Stimulated activated CD8-positive, alpha-beta memory T cell treated with anti-CD3 and anti-CD28 coated beads, Interleukin-7, amount 100 ng/mL, for 4 hours (primary cell): Measurements from ENCODE around the gene TWF2.
"Not testable (repeated sequence)": the region's sequence is repeated elsewhere in the genome, so short reads cannot be mapped to it uniquely, and the experiment has no call there.

Source experiments
- DNase-seq, 2 donors: peaks; one replicate each; pipeline ENCODE4 v3.0.0-alpha.2; 2020; ENCODE audit warnings: low read depth in 2 of 2

The TWF2 gene

DNA sequence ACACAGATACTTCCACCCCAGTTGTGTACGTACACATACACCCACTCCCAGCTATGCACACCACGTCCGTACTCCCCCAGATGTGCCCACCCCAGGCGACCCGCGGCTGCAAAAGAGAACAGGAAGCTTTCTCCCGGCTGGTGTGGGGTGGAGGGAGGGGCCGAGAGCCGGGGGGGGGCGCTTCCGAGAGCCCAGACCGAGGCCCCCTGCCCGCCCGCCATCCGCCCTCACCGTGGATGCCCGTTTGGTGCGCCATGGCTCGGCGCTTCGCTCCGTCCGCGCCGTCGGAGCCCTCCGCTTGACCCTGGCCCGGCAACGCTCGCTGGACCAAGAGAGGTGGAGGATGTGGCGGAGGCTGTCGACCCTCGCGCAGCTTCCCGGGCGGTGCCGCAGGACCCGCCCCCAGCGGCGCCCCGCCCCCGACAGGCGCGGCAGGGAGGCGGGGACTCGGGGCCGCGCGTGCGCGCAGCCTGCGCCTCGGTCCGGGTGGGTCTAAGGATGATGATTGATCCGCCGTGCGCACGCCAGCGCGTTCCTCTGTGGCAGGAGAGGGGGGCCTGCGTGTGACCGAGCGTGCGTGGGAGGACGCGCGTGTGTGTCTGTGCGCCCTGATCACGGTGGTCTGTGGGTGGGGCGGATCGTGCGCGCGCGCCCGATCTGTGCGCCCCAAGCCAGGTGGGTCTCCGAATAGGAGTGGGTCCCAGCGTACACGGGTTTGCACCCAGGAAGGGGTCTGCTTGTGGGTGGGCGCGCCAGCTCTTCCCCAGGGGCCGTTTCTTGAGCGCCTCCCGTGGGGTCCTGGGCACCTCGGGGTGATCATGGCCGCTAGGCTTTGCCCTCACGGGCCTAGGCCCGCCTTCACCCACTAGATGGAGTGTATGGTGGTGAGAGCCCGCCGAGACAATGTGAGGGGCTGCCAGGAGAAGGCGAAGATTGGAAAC lies at the start of gene TWF2:
Gene TWF2, minus strand, starts transcription at position 398 of the 941 bp plus-strand sequence. Its CDS starts 142 bp downstream, at position 256.
- peak; percentile 90 to 92 for DNase-seq

DNA sequence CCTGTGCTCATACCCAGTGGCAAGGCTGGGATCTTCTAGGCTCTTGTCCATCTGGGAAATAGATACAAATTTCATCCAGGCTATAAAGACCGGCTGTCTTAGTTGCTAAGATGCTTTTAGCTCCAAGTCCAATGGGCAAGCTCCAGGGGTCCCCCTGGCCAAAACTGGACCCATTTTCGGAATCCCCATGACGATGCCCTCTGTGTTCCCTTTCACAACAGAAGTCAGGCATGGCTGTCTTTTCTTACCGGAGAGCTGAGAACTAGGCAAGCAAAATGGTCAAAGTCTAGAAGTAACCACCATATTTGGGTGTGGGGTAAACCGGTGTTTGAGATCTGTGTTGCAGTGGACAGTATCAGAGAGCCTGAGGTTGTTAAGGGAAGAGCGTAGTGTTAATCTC lies 49.7 kb upstream of the TWF2 start:
- no peak for DNase-seq

DNA sequence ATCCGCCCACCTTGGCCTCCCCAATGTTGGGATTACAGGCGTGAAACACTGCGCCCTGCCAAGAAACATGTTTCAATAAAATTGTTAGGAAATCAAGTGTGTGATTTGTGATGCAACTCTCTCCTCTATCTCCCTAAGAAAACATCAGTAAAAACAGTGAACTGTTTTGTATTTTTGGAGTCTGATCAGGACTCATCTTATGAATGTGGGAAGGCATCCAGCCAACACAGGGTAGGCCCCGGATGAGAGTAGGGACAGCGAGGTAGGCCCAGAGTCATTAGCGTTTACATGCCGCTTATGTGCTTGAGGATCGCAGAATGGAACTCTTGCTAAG lies 47.8 kb upstream of the TWF2 start:
- no peak for DNase-seq

DNA sequence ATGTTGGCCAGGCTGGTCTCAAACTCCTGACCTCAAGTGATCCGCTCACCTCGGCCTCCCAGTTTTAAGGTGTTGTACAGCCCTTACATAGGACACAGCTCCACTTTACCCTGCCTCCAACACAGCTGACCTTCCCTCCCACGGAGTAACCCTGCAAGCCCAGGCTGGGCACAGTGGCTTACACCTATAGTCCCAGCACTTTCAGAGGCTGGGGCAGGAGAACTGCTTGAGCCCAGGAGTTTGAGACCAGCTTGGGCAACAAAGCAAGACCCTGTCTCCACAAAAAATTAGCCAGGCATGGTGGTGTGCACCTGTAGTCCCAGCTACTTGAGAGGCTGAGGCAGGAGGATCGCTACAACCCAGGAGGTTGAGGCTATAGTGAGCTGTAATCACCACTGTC lies 45.1 kb upstream of the TWF2 start:
- not testable (repeated sequence) for DNase-seq

DNA sequence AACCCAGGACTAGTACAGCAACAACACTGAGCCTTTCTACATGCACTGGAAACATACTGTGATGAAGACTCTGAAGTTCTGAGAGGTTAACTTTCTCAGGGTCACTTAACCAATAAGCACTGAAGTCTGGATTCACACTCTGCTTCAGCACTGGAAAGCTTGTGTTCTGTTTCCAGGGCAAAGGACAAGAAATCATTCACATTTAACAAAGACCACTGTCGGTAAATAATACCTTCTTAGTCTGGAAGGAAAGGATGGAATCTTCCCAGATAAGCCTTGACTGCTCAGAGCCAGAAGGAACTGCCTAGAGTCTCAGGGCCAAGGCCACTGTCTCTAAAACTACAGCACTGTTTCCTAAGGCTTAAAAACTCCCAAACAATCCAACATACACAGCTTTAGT lies 44.3 kb upstream of the TWF2 start:
- DNase-seq, result no peak

DNA sequence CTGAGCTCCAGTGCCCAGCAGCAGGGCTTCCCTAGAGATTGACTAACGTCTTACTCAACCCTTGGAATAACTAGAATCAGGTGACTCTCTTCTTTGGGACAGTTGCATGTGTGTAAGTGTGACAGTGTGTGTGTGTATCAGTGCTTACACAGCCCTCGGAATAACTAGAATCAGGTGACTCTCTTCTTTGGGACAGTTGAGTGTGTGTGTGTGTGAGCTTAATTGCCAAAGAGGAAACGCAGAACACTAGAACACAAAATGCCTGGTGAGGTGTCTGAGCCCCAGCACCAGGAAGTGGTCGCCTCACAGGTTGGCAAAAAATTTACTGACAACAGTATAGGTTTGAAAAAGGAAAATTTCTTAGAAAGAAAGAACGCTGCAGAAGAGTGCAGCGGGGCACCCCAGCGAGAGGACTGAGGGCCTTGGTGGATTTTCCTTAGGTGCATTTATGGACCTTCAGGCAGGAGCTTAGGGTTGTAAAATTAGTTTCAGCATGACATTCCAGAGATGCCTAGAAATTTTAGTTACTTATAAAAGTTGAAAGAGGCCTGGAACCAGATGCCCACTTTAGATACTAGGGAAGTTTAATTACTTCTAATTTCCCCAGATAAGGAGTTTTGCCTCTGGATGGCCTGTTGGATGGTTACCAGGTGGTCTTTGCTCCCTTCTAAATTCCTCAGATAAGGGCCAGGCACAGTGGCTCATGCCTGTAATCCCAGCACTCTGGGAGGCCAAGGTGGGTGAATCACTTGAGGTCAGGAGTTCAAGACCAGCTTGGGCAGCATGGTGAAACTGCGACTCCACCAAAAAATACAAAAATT lies 43.2 kb upstream of the TWF2 start:
- DNase-seq, result peak in 1 of 2 donors; percentile 26

DNA sequence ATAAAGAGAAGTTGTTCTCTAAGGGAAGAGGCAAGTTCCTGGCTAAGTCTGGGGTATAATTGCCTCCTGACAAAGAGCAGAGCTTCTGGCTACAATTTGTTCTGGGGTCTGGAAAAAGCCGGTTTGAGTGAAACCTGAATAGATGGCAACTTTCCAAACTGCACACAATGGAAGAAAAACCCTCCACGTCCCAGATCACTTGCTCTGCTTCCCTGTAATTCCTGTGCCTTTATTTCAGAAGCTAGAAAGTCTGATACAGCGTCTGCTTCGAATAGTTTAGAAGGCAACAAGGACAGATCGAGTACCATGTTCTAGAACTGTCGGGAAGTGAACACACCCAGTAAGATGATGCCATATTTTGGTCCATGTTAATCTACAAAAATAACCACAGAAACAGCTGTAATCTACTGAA lies 41.1 kb upstream of the TWF2 start:
- no peak for DNase-seq

DNA sequence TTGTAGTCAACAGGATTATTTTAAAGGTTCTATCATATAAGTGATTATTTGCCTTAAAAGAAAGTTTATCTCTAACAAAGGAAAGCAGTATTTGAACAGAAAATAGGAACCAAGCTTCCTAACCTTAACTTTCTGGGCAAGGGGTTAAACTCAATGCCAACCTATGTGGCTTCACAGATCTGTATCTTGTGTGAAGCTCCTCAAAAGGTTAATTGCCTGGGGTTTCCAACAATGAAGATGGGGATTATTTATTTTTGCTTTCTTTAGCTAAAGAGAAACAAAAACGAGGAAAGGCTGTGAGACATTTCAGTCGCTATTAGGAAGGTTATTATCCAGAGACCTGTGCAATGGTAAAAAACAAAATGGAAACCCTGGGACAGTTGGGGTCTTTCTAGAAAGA lies 40.6 kb upstream of the TWF2 start:
- DNase-seq, result no peak

DNA sequence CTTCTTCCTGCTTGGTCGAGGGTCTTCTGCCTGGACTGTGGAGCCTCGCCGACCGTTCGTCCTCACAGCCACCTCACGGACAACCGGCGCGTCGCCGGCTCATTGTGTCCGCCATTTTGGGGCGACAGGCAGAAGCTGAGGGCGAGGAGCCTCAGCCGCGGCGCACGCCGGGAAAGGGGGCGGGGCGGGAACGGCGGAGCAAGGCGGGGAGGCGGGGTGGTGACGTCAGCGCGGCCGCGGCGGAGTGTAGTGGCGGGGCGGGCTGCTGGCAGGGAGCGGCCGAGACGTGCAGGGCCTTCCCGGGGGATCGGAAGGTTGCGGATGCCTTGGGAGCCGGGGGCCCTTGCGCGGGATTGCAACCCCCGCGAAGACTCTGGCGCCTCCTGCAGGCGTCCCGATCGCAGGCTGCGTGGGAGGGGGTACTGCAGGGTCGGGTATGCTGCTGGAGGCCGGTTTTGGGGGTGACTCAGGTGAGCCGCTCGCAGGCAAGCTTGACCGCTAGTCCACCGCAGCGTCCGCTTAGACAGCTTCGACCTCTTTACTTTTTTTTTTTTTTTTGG lies 39.6 kb upstream of the TWF2 start, which contains the start of gene WDR82:
Gene WDR82, minus strand, starts transcription at position 140 of the 560 bp plus-strand sequence. CDS start 288 bp downstream, outside the sequence.
- DNase-seq, result peak; percentile 90 to 98

DNA sequence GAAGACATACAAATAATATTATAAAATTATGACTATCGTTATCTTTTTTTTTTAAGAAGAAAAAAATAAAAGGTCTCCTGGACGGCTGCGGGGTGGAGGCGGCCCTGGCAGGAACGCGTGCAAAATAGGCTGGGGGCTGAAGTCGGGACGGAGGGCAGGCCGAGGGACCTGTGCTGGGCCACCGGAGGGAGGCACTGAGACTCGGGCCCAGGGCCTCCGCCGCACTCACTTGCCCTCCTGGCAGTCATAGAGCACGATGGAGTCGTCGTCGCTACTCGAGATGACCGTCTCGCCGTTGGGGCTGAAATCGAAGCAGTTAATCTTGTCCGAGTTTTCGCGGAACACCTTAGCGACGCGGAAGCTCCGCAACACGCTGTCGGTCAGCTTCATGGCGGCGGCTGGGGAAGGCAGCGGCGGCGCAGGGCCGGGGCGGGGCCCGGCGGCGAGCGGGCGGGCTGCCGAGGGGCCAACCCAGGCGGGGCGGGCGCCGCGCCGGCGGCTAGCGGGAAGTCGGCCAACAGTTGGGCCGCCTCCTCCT lies 39.1 kb upstream of the TWF2 start:
- peak; percentile 24 to 68 for DNase-seq

DNA sequence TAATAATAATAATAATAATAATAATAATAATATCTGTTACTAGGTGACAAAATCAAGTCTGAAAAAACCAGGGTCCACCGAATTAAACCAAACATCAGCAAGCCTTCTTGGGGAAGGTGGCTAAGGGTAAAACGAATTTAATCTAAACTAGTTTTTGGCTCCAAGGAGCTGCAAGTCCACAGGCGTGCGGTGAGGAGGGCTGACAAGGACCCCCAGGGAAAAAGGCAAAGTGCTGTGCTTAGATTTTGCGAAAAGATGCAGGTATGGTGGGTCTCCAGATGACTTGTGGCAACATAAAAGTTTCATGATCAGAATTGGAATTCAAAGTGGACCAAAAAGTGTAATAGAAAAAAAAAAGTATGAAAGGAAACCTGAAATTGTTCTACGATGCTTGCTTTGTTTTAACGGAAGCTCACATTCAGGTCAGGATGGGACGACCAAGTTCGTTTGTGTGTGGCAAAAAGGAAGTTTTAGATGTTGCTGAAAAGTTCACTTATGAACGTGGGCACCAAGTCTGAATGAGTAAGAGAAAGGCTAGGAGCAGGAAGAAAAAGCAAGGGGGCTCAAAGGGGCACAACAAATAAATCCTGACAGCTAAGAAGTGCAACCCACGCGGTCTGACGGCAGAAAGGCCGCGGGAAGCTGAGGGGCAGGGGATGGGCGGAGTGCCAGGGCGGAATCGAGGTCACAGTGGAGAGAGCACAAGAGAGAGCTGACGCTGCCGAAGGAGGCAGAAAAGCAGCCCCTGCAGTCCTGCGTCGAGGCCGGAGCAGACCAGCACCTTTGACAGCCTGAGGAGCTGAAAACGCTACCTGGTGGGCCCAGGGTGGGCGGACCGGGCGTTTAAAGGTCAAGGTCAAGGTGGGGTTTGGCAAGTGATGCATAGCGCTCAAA lies 38.4 kb upstream of the TWF2 start:
- DNase-seq, result peak; percentile 67 to 78

DNA sequence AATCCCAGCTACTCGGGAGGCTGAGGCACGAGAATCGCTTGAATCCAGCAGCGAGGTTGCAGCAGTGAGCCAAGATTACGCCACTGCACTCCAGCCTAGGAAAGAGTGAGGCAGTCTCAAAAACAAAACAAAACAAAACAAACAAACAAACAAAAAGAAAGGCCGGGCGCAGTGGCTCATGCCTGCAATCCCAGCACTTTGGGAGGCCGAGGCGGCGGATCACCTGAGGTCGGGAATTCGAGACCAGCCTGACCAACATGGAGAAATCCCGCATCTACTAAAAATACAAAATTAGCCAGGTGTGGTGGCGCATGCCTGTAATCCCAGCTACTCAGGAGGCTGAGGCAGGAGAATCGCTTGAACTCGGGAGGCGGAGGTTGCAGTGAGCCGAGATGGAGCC lies 35.8 kb upstream of the TWF2 start:
- DNase-seq, result not testable (repeated sequence)

DNA sequence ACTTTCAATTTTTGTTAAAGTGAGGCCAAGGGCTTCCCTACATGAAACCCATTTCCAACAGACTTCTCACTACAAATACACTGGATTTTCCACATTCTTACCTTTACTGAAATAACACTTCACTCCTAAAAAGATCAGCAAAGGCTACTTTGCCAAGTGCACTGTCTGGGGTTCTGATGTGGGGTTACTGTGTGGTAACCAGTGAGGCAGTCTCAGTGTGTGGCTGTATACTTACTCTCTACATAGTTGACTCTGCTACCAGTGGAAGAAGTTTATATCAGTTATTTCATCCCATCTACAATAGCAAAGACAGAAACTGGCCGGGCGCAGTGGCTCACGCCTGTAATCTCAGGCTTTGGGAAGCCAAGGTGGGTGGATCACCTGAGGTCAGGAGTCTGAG lies 33.9 kb upstream of the TWF2 start:
- DNase-seq, result no peak

DNA sequence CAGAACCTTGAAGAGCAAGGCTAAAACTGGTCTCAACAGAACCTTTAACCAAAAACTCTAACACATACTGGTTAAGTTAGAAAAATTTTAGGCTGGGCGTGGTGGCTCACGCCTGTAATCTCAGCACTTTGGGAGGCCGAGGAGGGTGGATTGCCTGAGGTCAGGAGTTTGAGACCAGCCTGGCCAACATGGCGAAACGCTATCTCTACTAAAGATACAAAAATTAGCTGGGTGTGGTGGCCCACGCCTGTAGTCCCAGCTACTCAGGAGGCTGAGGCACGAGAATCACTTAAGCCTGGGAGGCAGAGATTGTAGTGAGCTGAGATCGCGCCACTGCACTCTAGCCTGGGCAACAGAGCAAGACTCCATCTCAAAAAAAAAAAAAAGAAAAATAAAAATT lies 33.2 kb upstream of the TWF2 start:
- not testable (repeated sequence) for DNase-seq

DNA sequence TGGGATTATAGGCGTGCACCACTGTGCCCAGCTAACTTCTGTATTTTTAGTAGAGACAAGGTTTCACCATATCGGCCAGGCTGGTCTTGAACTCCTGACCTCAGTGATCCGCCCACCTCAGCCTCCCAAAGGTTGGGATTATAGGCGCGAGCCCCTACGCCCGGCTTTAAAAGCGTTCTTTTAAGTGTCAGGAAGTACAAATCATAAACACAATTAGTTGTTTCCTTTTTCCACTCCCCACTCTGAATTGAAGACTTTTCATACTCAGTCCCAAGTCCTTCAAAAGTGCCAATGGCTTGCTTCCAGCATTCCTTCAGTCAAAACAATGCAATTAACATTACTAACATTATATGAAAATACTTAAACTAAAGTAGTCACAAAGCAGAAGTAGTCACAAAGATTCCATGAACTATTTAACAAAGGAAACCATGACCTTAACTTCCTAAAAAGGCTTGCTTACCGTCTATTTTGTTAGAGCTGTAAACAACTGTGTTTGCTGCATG lies 31.3 kb upstream of the TWF2 start:
- DNase-seq, result no peak

DNA sequence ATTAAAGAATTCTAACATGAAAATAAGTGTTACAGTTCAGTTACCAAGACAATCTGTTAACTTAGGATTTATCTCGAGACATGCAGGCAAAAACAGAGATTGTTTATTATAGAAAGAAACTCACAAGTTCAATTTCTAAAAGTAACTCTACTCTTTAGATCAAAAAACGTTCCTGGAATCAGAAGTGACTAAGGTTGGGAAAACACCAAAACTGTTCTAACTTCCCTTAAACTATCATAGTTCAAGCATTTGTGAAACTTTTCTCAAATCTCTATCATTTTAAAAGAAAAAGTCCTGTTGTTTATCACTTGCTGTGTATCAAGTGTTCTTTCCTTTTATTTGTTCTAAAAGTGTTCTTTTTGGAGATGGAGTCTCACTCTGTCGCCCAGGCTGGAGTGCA lies 30.8 kb upstream of the TWF2 start:
- no peak for DNase-seq

DNA sequence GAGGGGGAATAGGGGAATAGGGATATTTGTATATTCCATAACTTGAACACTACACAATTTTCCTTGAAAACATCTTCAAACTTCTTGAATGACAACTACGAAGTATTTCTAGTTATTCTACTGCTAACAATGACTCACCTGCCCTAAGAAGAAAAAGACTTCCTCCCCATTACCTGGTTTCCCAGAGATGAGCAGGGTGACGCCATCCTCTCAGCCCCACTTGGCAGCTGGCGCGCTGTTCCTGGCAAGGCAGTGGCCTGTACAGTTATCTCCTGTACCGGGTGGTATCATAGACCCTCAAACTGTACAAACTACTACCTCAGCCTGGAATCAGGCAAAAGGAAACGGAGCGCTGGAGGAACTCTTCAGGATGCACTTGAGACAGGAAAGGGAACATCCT lies 29.1 kb upstream of the TWF2 start:
- peak; percentile 58 to 63 for DNase-seq

DNA sequence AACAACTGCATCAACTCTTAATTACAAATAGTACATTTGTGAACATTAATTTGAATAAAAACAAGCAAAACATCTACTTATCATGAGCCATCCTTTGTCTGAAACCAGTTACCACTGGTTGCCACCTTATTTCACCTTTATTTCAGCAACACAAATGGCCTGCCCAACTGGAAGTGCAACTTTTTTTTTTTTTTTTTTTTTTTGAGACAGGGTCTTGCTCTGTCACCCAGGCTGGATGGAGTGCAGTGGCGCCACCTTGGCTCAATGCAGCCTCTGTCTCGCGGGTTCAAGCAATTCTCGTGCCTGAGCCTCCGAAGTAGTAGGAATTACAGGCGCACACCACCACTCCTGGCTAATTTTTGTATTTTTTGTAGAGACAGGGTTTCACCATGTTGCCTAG lies 26.4 kb upstream of the TWF2 start:
- no peak for DNase-seq

DNA sequence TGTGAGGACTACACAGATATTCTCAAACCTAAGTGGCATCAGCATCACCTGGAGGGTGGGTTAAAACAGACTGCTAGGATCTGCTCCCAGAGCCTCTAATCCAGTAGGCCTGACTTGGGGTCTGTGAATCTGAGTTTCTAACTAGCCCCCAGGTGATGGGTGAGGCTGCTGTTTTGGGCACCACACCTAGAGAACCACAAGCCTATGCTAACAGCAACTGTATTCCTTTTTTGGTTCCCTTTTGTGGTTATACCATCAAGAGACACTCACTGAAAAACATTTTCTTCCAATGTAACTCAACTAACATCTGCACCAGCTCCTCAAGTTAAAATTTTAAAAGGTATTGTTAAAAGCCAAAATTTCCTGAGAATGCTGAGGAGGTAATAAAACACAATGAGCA lies 23.5 kb upstream of the TWF2 start:
- no peak for DNase-seq

DNA sequence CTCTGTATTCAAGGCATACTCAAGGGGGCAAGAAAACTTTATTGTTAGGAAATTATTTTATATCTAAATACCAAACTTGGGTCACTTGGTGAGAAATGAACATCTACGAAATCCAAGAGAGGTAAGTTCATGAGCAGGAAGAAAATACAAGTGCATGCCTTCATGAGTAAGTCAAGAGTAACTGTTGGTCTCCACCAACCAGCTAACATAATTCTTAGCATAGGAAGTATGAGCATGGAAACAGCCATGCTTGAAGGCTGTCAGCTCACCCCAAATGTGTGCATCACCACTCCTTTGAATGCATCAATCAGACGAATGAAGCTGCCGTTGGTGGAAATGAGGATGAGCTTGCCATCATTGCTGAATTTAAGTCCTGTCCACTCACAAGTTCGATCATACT lies 20.5 kb upstream of the TWF2 start:
- no peak for DNase-seq

DNA sequence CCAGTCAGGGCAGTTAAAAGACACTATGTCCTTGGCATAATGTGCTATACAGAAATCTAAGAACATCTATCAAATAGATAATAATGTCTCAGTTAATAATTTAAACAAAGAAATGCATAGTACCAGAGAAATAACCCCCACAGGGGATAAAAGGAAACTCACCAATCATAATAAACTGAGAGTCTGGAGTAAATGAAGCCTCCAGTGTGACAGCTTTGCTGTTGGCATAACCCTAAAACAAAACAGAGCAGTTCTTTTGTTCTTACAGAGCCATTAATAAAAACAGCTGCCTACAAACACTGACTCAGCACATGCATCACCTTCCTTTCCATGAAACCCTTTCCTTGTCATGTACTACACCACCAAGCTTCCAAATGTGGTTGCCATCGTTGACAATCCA lies 20.1 kb upstream of the TWF2 start:
- no peak for DNase-seq
